HCT116 (cell line): ENCODE results near the gene MTUS2.

Source experiments
- EGR1 ChIP-seq: IDR thresholded peaks from 2 replicates; pipeline ENCODE4 v1.6.1; 2012; ENCODE audit warnings: low read depth
- EZH2 ChIP-seq: fragments of 200-600 bp; sonication (generic); IDR thresholded peaks from 2 replicates; pipeline ENCODE4 v1.6.1; 2017; ENCODE audit warnings: antibody characterized with exemption, mixed run types
- EZH2phosphoT487 ChIP-seq: fragments of 200-600 bp; IDR thresholded peaks from 2 replicates; pipeline ENCODE4 v1.6.1; 2018; ENCODE audit warnings: antibody characterized with exemption, borderline replicate concordance
- JUND ChIP-seq: IDR thresholded peaks from 2 replicates; pipeline ENCODE4 v1.6.1; 2012
- POLR2A ChIP-seq: IDR thresholded peaks from 2 replicates; pipeline ENCODE4 v1.7.0; 2011; ENCODE audit warnings: borderline replicate concordance; ENCODE audit not compliant: insufficient read depth, insufficient read length; ENCODE audit errors: extremely low read depth
- POLR2AphosphoS5 ChIP-seq: IDR thresholded peaks from 2 replicates; pipeline ENCODE4 v1.6.1; 2011; ENCODE audit warnings: mild to moderate bottlenecking, low read depth, low read length, moderate library complexity
- RAD21 ChIP-seq: IDR thresholded peaks from 2 replicates; pipeline ENCODE4 v1.6.1; 2012; ENCODE audit warnings: low read depth, mild to moderate bottlenecking
- SIN3A ChIP-seq: IDR thresholded peaks from 2 replicates; pipeline ENCODE4 v1.6.1; 2012; ENCODE audit warnings: low read depth
- SP1 ChIP-seq: IDR thresholded peaks from 2 replicates; pipeline ENCODE4 v1.6.1; 2012; ENCODE audit warnings: low read depth
- TCF7L2 ChIP-seq: IDR thresholded peaks from 2 replicates; pipeline ENCODE4 v1.7.0; 2011; ENCODE audit warnings: borderline replicate concordance, inconsistent platforms; ENCODE audit not compliant: insufficient read depth, insufficient read length; ENCODE audit errors: extremely low read depth
- ZFX ChIP-seq: fragments of 450-650 bp; IDR thresholded peaks from 2 replicates; pipeline ENCODE4 v1.6.1; 2017
- TF ChIP-seq, protein P1 (sequence below), 3 experiments: fragments of 200-600 bp in 1 of 3; sonication (generic) in 1 of 3; IDR thresholded peaks in 2 of 3; conservative IDR thresholded peaks in 1 of 3; 2 replicates each; pipeline ENCODE4 v1.5.1; 2012 to 2017; ENCODE audit warnings: low read depth in 2 of 3, low read length in 2 of 3, antibody characterized with exemption in 1 of 3, borderline replicate concordance in 1 of 3, control low read depth in 1 of 3, mild to moderate bottlenecking in 1 of 3, mixed read lengths in 1 of 3, mixed run types in 1 of 3, moderate library complexity in 1 of 3; ENCODE audit not compliant: insufficient read depth in 1 of 3
- TF ChIP-seq, protein P2 (sequence below): IDR thresholded peaks from 2 replicates; pipeline ENCODE4 v1.6.1; 2012
- TF ChIP-seq, protein P3 (sequence below): IDR thresholded peaks from 2 replicates; pipeline ENCODE4 v1.6.1; 2012; ENCODE audit warnings: low read depth

DNA sequence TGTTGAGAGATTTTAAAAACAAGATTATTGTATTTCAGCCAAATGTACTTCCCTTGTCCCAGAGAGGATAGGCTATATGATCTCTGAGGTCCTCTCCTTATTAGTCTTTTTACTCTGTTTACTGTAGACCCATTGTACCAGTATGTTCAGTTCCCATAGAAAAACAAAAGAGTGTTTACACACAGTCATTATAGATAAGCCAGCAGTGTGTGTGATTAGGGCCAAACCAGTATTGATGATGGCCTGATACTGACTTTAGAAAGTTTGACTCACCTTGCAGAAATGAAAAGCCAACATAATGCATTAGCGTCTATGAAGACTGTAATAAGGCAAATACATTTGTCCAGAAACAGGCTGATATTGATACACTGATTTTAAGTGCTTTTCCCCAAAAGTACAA is 6.2 kb downstream of the MTUS2 start:
- TF ChIP-seq POLR2AphosphoS5 (no peak), EZH2phosphoT487 (no peak), EGR1 (no peak), POLR2A (no peak), SP1 (no peak), TCF7L2 (no peak), EZH2 (no peak), RAD21 (no peak), SIN3A (no peak), JUND (no peak), ZFX (no peak)
- TF ChIP-seq, protein P1, sequence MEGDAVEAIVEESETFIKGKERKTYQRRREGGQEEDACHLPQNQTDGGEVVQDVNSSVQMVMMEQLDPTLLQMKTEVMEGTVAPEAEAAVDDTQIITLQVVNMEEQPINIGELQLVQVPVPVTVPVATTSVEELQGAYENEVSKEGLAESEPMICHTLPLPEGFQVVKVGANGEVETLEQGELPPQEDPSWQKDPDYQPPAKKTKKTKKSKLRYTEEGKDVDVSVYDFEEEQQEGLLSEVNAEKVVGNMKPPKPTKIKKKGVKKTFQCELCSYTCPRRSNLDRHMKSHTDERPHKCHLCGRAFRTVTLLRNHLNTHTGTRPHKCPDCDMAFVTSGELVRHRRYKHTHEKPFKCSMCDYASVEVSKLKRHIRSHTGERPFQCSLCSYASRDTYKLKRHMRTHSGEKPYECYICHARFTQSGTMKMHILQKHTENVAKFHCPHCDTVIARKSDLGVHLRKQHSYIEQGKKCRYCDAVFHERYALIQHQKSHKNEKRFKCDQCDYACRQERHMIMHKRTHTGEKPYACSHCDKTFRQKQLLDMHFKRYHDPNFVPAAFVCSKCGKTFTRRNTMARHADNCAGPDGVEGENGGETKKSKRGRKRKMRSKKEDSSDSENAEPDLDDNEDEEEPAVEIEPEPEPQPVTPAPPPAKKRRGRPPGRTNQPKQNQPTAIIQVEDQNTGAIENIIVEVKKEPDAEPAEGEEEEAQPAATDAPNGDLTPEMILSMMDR (IDR thresholded peaks at IDR 0.05 in 2 of 3, conservative IDR thresholded peaks at IDR 0.05 in 1 of 3; ENCODE audit: borderline replicate concordance in 1 of 3, insufficient read depth in 1 of 3, low read depth in 2 of 3, low read length in 2 of 3): no peak
- TF ChIP-seq, protein P2, sequence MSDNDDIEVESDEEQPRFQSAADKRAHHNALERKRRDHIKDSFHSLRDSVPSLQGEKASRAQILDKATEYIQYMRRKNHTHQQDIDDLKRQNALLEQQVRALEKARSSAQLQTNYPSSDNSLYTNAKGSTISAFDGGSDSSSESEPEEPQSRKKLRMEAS: no peak
- TF ChIP-seq, protein P3, sequence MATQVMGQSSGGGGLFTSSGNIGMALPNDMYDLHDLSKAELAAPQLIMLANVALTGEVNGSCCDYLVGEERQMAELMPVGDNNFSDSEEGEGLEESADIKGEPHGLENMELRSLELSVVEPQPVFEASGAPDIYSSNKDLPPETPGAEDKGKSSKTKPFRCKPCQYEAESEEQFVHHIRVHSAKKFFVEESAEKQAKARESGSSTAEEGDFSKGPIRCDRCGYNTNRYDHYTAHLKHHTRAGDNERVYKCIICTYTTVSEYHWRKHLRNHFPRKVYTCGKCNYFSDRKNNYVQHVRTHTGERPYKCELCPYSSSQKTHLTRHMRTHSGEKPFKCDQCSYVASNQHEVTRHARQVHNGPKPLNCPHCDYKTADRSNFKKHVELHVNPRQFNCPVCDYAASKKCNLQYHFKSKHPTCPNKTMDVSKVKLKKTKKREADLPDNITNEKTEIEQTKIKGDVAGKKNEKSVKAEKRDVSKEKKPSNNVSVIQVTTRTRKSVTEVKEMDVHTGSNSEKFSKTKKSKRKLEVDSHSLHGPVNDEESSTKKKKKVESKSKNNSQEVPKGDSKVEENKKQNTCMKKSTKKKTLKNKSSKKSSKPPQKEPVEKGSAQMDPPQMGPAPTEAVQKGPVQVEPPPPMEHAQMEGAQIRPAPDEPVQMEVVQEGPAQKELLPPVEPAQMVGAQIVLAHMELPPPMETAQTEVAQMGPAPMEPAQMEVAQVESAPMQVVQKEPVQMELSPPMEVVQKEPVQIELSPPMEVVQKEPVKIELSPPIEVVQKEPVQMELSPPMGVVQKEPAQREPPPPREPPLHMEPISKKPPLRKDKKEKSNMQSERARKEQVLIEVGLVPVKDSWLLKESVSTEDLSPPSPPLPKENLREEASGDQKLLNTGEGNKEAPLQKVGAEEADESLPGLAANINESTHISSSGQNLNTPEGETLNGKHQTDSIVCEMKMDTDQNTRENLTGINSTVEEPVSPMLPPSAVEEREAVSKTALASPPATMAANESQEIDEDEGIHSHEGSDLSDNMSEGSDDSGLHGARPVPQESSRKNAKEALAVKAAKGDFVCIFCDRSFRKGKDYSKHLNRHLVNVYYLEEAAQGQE: no peak
